Activated CD4-positive, alpha-beta T cell treated with anti-CD3 and anti-CD28 coated beads, Interleukin-2, amount 50 U/mL, for 1 hour (primary cell): ENCODE measurements around the gene MLANA.
"Not testable (repeated sequence)": the region's sequence is repeated elsewhere in the genome, so short reads cannot be mapped to it uniquely, and the experiment has no call there.

ENCODE experiments used
- DNase-seq: peaks from one replicate; pipeline ENCODE4 v3.0.0-alpha.2; 2020

MLANA gene

GRCh38 chr9:5870691-5871090 is 20.0 kb upstream of the MLANA start:
- DNase-seq, result no peak

- DNase-seq, result no peak
Observed at GRCh38 chr9:5871785-5872184, 18.9 kb upstream of the MLANA start.

GRCh38 chr9:5872511-5872910 is 18.2 kb upstream of the MLANA start:
- DNase-seq, result no peak

GRCh38 chr9:5873439-5873838 is 17.2 kb upstream of the MLANA start:
- no peak for DNase-seq

- no peak for DNase-seq
Observed at GRCh38 chr9:5874048-5874447, 16.6 kb upstream of the MLANA start.

- no peak for DNase-seq
Observed at GRCh38 chr9:5876026-5876425, 14.7 kb upstream of the MLANA start.

- DNase-seq, result no peak
Observed at GRCh38 chr9:5876711-5877110, 14.0 kb upstream of the MLANA start.

- no peak for DNase-seq
Observed at GRCh38 chr9:5879419-5880181, 11.1 kb upstream of the MLANA start.

GRCh38 chr9:5882244-5883012 is 8.3 kb upstream of the MLANA start:
- DNase-seq, result not testable (repeated sequence)

- DNase-seq, result no peak
Observed at GRCh38 chr9:5884191-5884590, 6.5 kb upstream of the MLANA start.

GRCh38 chr9:5886114-5886939 is 4.4 kb upstream of the MLANA start:
- peak; percentile 79 for DNase-seq

- no peak for DNase-seq
Observed at GRCh38 chr9:5892456-5893133, 1.9 kb downstream of the MLANA start.

GRCh38 chr9:5893134-5893505 is 2.4 kb downstream of the MLANA start:
- DNase-seq, result no peak

GRCh38 chr9:5893591-5894236 is 3.0 kb downstream of the MLANA start:
- no peak for DNase-seq

GRCh38 chr9:5894237-5894959 is 3.7 kb downstream of the MLANA start:
- DNase-seq, result no peak

- no peak for DNase-seq
Observed at GRCh38 chr9:5895782-5896181, 5.1 kb downstream of the MLANA start.

GRCh38 chr9:5896863-5897262 is 6.2 kb downstream of the MLANA start:
- no peak for DNase-seq

- no peak for DNase-seq
Observed at GRCh38 chr9:5897851-5898250, 7.2 kb downstream of the MLANA start.

GRCh38 chr9:5899292-5899691 is 8.6 kb downstream of the MLANA start:
- no peak for DNase-seq

GRCh38 chr9:5900622-5901021 is 9.9 kb downstream of the MLANA start:
- DNase-seq, result no peak

- DNase-seq, result no peak
Observed at GRCh38 chr9:5902377-5902776, 11.7 kb downstream of the MLANA start.

GRCh38 chr9:5908918-5909317 is 18.2 kb downstream of the MLANA start:
- DNase-seq, result no peak
